ENCODE data around the gene COQ10B. TPM values are rescaled to one million over a fixed set of nuclear protein-coding genes. Genes with fewer than 3 reads are reported as not detected.
"Not testable (repeated sequence)": the region's sequence is repeated elsewhere in the genome, so short reads cannot be mapped to it uniquely, and the experiment has no call there.

Gene COQ10B
- 28.0 and 28.8 TPM in 2 replicates for total RNA-seq (2014; rRNA removed; shearing (Covaris generic))

DNA sequence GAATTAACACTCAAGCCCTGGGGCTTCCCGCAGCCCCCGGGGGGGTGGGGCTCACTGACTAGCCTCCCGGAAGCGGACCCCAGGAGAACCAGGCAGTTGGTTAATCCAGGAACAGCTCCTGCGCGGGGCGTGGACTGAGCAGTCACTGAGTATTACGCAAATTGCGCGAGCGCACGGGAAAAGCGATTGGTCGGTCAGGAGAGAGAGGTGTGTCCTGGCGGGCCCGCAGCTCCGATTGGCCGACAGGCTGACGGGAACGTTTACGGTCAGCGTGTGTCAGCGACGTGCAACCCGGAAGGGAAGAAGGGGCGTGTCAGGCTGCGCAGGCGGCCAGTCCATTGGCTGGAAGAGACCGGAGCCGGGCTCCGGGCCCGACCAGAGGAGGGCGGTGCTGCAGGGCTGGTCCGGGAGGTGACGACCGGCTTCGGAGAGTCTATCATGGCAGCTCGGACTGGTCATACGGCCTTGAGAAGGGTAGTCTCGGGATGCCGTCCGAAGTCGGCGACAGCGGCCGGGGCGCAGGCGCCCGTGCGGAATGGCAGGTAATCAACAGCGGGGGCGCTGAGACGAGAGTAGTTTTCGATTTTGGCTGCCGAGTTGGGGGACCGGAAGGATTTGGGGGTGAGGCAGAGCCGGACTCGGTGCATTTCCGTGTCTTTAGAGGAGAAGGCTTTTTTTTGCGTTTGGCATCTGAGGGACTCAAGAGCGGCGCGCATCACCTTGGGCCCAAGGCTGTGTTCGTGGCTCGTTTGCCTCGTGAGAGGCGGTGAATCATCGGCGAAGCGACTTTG is at the start of gene COQ10B:
COQ10B (plus strand) TSS at position 430 of the 791 bp plus-strand sequence; CDS start at position 439, 9 bp downstream.
- DNase-seq (ENCODE audit: low spot score) = peak; percentile 100

DNA sequence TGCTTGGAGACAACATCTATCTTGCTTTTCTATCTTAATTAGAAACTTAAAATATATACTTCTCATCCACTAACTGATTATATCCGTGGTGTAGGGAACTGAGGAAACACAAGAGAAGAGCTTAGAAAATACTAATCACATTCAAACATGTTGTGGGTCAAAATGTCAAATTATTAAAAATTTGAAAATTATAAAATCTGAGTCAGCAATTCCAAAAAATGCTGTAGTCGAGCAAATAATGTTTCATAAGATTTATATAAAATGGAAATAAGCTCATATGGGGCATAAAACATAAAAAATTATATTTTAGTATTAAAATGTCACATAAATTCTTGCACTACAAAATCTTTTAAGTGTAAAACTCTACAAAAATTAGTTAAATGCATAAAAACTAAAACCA is 47.8 kb upstream of the COQ10B start:
- DNase-seq (ENCODE audit: low spot score) = no peak

DNA sequence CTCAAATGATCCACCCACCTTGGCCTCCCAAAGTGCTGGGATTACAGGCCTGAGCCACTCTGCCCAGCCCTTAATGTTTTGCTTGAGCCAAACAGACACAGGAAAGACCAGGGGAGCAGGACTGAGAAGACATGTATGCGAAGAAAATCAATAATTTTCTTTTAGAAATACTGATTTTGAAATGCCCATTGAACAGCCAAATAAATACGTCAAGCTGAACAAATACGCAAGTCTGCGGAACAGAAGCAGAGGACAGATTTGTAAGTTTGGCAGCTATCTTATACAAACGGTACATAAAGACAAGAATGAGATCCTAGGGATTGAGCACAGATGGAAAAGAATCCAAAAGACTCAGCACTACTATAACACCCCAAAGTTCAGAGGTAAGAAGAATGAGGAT is 39.3 kb upstream of the COQ10B start:
- DNase-seq (ENCODE audit: low spot score) = no peak

DNA sequence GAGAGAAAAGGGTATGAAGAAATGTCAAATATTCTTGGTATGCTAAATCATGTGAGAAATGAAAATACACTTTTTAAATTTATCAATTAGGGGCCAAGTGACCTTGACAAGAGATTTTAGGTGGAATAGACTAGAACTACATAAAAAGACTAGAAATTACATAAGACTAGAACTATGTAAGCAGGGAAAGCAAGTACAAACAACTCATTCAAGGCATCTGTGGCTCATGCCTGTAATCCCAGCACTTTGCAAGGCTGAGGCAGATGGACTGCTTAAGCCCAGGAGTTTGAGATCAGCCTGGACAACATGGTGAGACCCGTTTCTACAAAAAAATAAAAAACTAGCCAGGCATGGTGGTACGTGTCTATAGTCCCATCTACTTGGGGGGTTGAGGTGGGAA is 38.8 kb upstream of the COQ10B start:
- DNase-seq (ENCODE audit: low spot score) = no peak

DNA sequence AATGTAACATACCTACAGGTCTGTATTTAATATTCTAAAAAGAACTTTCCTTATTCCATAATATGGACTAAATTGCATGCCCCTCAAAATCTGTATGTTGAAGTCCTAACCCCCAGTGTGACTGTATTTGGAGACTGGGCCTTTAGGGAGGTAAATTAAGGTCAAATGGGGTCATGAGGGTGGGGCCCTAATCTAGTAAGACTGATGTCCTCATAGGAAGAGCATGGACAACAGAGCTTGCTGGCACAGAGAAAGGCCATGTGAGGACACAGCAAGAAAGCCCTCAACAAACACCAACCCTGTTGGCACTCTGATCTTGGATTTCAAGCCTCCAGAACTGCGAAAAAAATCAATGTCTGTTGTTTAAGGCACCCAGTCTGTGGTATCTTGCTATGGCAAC is 37.1 kb upstream of the COQ10B start:
- no peak for DNase-seq (ENCODE audit: low spot score)

DNA sequence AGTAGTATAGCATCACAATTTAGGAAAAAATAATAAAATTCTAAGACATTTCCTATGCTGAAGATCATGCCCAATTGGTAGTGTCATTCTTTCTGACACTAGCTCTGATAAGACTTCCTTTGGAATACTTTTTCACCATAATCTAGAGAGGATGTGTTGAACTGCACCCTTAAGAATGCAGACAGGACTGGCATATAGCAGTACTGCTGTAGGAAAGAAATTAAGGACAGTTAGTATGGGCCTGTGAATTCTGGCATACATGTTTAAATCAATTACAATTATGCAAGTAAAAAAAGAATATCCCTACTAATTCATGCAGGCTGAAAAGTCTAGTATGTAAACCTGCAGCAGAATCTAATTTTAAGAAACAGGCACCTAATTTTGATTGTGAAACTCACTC is 33.9 kb upstream of the COQ10B start:
- DNase-seq (ENCODE audit: low spot score) = no peak

DNA sequence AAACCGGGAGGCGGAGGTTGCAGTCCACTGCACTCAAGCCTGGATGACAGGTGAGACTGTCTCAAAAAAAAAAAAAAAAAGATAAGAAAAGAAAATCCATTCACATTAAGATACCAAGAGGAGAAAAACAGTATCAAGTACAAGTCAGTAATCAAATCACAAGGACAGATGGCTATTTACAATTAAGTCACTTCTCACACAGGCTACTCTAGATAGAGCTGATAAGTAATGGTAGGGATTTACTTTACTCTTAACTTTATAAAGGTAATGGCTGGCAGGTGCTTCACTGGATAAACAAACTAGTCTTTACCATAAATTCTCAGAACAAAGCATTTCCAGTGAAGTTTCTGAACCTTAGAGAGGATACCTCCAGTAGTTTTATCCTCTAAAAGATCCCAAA is 30.0 kb upstream of the COQ10B start:
- DNase-seq (ENCODE audit: low spot score) = no peak

DNA sequence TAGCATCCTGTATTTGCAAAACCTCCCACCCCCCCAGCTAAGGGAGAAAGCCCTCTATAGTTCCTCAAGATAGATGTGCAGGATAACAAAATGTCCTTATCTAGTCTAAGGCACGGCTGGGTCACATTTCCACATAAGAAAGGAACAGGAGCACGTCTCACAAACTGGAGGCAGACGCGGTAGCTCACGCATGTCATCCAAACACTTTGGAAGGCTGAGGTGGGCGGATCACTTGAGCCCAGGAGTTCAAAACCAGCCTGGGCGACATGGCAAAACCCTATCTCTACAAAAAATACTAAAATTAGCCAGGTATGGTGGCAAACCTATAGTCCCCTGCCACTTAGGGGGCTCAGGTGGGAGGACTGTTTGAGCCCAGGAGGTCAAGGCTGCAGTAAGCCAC is 27.8 kb upstream of the COQ10B start:
- no peak for DNase-seq (ENCODE audit: low spot score)

DNA sequence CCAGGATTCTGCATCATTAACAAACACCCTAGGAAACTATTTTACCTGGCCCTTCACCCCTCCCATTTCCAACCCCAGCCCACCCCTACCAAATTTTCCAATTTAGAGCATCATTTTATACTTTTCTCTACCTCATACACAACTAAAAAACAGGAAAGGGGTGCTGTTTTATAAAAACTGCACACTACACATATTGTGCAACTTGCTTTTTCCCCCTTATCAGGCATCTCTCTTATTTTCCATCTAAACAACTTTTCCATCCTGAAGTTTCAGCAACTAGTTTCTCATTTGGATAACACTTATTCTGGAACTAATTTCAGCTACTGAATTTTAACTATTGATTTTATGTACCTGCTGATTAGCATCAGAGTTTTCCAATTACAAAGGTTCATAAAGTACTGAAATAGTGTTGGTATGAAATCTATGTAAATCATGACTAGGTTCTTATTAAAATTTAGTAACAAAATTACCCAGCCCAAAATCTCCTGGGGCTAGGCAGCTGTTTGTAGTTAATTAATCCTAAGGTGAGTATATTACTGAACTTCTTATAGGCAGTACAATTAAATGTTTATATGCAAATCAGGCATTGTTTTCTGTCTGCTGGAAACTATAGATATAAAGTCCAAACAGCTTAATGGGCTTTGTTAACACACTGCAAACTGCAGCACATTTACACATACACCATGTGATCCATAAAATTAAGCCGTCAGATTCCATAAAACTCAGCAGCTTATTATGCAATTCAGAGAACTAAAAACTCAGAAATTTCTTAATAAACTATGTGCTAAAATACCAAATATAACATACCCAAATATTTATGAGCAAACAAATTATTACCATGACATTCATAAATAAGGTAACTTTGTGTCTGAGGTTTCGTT is 26.4 kb upstream of the COQ10B start:
- no peak for DNase-seq (ENCODE audit: low spot score)

DNA sequence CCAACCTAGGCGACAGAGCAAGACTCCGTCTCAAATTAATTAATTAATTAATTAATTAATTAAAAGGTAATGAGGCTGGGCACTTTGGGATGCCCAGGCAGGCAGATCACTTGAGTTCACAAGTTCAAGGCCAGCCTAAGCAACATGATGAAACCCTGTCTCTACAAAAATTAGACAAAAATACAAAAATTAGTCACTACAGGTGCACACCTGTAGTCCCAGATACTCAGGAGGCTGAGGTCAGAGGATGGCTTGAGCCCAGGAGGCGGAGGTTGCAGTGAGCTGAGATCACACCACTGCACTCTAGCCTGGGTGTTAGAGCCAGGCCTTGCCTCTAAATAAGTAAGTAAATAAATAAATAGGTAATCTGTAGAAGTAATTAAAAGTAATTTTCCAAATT is 25.4 kb upstream of the COQ10B start:
- no peak for DNase-seq (ENCODE audit: low spot score)

DNA sequence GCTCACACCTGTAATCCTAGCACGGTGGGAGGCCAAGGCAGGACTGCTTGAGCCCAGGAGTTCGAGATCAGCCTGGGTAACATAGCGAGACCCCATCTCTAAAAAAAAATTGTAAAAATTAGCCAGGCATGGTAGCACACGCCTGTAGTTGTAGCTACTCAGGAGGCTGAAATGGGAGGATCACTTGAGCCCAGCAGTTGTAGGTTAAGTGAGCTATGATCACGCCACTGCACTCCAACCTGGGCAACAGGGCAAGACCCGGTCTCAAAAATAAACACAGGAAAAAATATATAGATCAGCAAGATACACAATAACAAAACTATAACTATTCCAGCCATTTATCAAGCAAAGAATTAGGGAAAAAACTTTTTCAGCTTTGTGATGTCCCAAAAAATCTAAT is 21.5 kb upstream of the COQ10B start:
- no peak for DNase-seq (ENCODE audit: low spot score)

DNA sequence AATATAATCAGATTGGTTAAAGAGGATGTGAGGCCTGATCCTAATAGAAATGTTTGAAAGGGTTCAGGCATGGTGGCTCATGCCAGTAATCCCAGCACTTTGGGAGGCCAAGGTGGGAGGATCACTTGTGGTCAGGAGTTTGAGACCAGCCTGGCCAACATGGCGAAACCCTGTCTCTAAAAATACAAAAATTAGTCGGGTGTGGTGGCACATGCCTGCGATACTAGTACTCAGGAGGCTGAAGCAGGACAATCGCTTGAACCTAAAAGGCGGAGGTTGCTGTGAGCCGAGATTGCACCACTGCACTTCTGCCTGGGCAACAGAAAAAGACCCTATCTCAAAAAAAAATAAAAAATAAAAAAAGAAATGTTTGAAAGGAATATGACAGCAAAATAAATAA is 20.8 kb upstream of the COQ10B start:
- DNase-seq (ENCODE audit: low spot score) = not testable (repeated sequence)

DNA sequence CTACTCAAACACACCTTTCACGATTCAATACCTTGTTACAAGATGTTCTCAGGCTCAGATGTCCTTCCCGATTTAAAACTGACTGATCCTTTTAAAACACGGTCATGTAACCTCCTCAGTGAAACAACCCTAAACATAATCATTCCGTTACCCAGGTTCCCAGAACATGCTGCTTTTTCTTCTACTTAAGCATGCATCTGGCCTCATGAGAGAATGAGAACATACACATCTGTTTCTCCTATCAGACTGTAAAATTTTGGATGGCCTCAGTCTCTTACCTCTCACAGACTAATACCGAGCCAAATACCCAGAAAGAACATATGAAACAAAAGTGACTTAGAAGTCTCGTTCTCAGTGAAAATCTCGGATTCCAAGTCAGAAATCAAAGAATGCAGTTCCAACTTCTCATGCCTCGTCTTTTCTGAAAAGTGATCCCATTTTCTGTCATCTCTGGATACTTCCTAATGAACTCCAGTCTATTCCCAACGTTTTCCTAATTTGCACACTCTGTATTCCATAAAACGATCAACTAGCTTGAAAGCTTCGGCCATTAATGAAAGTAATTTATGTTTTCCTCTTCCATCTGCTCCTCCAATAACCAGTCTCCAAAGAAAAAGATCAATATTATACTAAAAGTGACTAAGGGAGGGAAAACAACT is 19.4 kb upstream of the COQ10B start:
- no peak for DNase-seq (ENCODE audit: low spot score)

DNA sequence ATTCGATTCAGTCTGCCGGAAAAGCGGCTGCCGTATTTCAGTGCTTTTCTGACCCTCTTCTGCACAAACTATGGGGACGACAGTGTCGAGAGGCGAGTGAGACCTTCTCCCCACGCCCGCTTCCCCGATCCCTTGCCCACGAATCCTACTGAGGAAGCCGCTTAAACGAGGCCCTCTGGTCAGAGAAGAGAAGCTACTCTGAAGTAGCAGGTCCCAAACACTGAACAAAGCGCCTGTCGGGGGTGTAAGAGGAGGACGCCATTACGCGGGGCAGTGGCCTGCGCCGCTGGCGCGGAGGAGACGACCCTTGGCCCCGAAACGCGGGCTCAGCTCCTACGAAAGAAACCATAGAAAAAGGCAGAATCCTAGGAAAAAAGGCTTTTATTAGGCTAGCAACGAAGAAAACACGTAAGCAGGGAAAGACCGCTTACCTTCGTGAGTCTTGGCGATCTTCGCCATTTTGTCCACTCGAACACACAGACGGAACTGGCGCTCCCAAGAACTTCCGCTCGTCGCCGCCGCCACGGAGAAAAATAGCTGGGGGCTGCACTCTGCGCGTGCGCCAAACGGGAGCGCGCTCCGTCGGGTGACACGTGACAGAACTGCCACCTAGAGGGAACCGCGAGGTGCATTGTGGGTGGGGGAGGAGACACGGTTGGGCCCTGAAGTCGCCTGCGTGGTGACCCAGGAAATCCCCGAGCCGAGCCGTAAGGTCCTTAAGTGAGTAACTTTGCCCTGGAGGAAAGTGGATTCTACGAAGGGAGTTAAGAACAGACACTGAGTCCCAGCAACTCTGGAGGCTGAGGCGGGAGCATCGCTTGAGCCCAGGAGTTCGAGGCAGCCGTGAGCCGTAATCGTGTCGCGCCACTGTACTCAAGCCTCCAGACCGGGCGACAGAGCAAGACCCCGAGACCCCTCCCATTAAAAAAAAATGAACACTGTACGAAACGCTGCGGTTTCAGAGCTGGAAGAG is 18.5 kb upstream of the COQ10B start, which contains the start of gene SF3B1:
SF3B1 (minus strand) TSS at position 488 of the 973 bp plus-strand sequence; CDS start at position 459, 29 bp downstream.
- DNase-seq (ENCODE audit: low spot score) = peak; percentile 97

DNA sequence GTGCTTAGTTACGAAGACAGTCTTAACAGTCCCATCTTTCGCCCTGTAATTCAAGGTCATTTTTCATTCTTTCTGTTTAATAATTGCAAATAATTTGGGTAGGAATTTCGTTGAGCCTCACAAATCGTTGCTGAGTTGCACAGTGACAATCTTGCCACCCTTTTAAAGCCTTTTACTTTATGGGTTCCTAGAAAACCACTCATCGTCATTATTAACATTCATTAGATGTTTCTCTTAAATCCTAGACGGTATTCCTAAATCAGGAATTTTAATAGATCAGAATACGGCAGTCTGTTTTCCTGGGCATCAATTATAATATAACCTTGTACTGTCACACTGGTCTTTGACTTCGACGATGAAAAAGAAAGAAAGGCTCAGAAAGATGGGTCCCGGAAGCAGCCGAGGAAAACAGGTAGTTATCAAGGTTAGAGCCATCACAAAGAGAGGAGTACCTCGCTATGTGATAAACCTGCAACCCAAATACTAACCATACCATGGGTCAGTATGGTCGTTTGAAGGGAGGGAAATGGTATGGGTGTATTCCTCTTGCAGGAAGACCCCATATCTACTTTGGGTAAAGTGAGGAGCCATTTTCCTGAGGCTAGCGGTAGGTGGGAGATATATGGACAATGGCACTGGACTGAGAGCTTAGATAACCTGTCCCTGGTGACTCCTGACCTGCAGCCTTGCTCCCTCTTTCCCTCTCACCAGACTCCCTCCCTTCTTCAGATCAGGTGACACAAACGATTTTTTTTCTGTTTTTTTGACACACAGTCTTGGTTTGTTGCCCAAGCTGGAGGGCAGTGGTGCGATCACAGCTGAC is 17.5 kb upstream of the COQ10B start:
- DNase-seq (ENCODE audit: low spot score) = no peak

DNA sequence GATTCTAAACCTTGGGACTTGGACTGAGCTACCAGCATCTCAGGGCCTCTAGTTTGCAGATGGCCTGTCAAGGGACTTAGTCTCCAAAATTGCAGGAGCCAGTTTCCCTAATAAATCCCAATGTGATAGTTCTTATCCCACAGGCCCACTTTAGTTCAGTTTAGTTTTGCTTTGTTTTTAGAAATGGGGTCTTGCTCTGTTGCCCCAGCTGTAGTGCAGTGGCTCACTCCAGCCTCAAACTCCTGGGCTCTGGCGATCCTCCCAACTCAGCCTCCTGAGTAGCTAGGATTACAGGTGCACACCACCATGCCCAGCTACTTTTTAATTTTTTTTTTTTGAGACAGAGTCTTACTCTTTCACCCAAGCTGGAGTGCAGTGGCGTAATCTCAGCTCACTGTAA is 16.0 kb upstream of the COQ10B start:
- DNase-seq (ENCODE audit: low spot score) = no peak

DNA sequence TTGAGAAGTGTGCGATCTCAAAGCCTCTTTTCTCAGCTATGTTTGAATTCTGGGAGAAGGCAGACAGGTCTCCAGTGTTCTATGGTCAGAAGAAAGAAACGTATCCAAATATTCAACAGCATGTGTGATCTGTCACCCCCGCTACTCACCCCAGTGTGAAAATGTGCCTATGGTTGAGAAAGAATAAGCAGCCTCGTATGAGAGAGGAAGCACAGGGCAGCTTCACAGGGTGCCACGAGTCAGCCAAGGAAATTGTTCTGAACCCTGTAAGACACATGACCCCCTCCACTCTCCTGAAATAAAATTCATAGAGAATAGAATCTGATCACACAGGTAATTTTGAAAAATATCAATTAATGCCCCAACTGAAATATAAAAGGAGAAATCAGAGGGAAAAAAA is 10.5 kb upstream of the COQ10B start:
- no peak for DNase-seq (ENCODE audit: low spot score)

DNA sequence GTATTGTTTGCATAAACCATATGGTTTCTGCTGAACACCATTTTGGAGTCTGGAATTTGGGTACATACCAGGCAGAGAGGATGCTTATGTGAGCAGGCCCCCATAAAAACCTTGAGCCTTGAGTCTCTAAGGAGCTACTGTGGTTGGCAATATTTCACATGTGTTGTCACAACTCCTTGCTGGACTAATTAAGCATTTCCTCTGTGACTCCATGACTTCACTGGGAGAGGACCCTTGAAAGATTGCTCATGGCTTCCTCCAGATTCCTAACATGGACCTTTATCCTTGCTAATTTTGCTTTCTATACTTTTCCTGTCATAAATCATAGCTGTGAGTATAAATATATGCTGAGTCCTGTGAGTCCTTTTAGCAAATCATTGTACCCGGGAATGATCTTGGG is 7.6 kb upstream of the COQ10B start:
- no peak for DNase-seq (ENCODE audit: low spot score)

DNA sequence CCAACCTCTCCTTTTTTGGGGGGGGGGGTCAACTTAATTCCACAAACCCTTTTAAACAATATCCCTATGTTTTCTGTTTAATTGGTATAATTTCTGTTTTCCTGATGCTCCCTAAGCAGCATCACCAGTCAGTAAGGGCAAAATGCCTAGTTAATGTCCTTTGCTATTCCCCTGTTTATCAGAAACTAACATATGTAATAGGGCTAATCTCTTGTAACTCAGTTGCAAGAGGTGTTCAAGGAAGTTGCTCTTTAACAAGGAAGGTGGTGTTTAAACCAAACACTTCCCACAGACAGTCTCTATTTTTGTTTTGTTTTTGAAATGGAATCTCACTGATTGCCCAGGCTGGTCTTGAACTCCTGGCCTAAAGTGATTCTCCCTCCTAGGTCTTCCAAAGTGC is 6.5 kb upstream of the COQ10B start:
- DNase-seq (ENCODE audit: low spot score) = no peak

DNA sequence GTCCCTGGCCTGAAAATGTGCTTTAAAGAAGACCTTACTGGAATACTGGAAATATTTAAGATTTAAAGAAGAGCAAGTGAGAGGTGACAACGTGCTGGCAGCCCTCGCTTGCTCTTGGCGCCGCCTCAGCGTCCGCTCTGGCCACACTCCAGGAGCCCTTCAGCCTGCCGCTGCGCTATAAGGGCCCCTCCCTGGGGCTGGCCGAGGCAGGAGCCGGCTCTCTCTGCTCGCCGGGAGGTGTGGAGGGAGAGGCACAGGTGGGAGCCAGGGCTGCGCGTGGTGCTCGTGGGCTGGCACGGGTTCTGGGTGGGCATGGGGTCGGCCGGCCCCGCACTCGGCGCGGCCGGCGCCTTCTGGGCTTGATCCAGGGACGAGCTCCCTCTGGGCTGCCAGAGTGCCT is 2.9 kb upstream of the COQ10B start:
- no peak for DNase-seq (ENCODE audit: low spot score)
